Activated CD4-positive, CD25-positive, alpha-beta regulatory T cell treated with anti-CD3 and anti-CD28 coated beads, Interleukin-2, amount 50 U/mL, for 16 hours (primary cell): ENCODE data around the gene SERPINA5.
"Not testable (repeated sequence)": the region's sequence is repeated elsewhere in the genome, so short reads cannot be mapped to it uniquely, and the experiment has no call there.

Experiments used
- DNase-seq: peaks from one replicate; pipeline ENCODE4 v3.0.0-alpha.2; 2020; ENCODE audit warnings: low read depth, low spot score

SERPINA5 gene

DNA sequence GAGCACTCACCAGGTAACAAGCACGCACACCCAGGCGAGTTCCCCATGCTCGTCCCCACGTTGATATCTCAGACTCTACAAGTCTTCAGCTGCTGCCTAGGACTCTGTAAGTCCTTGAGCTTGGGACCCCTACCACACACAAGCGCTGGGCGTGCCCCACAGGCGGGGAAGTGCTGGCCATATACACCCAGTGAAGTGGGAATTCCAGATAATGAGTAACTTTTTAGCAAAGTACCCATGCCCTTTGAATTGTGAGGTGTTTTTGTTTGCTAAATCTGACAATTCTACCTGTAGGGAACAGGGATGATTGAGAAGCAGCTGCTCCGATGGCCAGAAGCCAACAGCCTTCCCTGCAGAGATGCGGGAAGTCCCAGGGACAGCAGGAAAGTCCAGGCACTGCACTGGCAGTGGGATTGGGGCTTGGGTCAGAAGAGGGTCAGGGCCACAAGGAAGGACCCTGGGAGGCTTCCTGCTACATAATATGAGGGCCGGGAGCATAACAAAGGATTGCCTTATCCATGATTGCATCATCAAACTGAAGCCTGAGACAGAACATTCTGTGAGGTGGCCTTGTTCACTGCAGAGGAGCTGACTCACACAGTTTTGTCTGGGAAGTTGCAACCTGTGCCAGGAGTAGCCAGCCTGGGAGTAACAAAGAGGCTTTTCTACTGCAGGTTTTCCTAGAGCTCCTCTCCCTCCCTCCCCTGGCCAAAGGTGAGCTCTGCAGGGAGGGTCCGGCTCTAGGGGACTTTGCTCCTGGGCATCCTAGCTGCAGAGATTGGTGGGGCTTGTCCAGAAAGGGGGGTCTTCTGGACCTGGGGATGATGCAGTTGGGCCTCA, 17.8 kb downstream of the SERPINA5 start:
- DNase-seq, result no peak

GRCh38 chr14:94599656-94600004, 18.4 kb downstream of the SERPINA5 start:
- DNase-seq, result no peak

DNA sequence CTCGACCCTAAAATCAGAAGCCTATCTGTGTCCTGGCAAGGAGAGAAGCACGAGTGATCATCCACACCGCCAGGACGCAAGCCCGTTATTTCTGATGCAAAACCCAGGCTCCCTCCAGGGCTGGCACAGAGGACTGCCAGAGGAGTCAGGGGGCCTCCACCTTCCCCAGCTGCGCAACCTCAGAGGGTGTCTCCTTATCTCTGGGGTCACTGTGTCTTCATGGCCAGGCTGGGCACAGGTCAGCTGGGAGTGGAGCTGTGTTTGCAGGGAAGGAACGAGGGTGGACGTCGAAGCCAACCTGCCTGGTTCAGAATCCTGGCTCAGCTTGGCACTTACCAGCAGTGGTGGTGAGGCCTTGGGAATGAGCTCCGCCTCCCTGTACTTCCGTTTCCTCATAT, 18.9 kb downstream of the SERPINA5 start:
- no peak for DNase-seq

DNA sequence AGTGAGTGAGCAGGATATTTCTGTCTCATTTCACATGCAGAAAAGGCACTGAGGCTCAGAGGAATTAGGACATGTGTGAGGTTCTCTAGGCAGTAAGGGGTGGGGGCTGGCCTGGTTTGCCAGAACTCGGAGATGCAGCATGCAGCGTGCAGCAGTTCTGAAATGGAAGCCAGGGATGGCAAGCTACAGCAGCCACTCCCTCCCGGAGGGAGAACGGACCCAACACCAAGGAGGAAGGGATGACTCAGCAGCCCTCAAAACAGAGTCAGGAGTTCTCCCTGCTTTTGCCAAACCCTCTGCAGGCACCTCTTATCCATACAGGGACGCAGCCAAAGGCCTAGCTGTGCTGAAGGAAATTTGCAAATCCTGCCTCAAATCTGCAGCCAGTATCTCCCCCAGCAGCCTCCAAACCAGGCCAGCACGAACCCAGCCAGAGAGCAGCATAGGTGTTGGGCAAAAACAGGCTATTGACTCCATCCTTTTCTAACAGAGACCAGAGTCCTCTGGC, 20.7 kb downstream of the SERPINA5 start:
- DNase-seq, result no peak

- DNase-seq, result no peak
Observed at GRCh38 chr14:94602722-94603121, 21.5 kb downstream of the SERPINA5 start.

DNA sequence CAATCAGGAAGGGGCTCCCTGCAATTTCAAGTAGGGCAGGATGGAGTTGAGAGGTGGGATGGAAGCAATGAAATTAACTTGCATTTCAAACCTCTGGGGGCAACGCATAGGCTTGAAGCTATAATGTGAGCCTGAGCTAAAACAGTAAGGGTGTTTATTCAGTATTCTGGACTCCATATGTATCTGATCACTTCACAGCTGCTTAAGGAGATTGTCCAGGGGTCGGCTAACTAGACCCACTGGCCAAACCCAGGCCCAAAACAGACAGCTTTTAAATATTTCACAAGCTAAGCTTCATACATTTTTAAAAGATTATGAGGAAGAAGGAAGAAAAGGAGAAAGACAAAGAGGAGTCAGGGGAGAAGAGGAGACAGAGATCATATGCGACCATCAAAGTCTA, 24.1 kb downstream of the SERPINA5 start:
- DNase-seq, result no peak

GRCh38 chr14:94608966-94609365, 27.7 kb downstream of the SERPINA5 start:
- not testable (repeated sequence) for DNase-seq

- no peak for DNase-seq
Observed at GRCh38 chr14:94611179-94611578, 30.0 kb downstream of the SERPINA5 start.

GRCh38 chr14:94612174-94612573, 30.9 kb downstream of the SERPINA5 start, which contains the start of gene SERPINA3:
Gene SERPINA3, plus strand, starts transcription at chr14:94612391. Its CDS starts 2,051 bp downstream, at chr14:94614442.
- DNase-seq, result no peak

DNA sequence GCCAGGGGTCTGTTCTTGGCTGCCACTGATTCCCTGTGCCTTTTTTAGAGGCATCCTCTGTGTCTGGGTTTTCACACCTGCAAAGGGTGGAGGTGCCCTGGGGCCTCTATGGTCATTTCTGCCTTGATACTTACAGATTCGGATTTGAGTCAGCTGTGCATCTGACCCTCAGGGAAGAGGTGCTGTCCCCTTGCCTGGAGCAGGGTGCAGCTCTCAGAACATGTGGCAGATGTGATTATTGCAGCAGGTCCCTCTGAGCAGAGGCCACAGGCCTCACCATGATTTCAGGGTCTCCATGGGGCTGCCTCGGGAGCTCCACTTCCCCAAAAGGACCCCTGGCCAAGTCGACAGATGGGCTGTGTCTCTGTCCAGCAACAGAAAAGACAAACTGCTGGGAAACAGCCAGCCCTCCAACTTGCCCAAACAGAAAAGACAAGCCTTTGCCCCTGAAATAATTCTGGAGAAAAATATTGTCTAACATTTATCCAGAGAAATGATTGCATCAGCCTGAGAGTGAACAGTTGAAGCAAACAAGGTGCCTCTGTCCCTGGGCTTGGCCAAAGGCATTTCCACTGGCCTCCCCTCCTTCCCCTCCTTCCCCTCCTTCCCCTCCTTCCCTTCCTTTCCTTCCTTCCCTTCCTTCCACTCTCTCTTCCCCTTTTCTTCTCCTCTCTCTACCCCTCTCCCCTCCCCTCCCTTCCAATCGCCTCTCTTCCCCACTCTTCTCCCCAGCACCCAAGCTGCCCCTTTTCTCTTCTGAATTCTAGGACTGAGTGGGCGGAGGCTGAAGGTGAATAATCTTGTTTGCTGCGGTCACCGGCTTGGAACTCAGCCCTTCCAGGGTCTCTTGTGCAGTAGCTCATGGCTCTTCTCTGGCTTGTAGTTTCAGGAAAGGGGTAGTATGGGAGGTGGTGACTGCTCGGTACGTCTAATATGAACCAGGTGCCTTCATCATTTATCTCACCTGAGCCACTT, 31.6 kb downstream of the SERPINA5 start:
- no peak for DNase-seq

DNA sequence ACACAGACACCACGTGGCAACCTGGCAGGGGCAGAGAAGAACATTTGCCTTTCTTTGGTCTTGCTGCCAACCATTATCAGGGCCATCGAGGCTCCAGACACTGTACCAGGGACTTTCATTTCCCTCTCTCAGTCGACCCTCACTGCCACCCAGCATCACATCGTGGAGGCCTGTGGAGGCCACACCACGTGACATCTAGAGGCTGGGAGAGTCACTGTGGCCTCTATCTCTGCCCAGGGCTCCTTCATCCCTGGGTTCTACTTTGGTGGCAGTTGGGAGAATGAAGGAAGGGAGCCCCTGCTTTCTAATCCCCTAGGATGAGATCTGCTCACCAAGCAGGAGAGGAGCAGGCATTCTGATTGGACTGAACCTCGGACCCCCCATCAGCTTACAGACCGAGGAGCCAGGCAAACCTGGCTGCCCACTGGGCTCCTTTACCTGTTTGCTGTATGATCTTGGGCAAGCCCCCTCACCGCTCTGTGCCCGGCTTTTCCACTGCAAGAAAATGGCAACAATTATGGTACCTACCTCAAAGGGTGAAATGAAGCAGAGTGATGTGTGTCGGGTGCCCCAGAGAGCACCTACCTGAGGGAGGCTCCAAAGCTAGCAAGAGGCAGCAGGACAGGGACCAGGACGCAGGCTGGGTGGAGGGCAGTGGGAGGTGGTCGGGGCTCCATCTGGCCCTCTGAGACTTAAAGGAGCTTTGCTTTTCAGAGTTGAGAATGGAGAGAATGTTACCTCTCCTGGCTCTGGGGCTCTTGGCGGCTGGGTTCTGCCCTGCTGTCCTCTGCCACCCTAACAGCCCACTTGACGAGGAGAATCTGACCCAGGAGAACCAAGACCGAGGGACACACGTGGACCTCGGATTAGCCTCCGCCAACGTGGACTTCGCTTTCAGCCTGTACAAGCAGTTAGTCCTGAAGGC, 32.8 kb downstream of the SERPINA5 start:
- no peak for DNase-seq

DNA sequence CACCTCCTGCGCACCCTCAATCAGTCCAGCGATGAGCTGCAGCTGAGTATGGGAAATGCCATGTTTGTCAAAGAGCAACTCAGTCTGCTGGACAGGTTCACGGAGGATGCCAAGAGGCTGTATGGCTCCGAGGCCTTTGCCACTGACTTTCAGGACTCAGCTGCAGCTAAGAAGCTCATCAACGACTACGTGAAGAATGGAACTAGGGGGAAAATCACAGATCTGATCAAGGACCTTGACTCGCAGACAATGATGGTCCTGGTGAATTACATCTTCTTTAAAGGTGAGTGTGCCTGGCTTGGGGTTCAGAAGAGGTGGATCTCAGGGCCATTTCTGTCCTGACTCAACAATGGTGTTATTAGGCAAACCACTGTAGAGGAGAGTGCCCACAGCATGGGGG, 33.6 kb downstream of the SERPINA5 start:
- no peak for DNase-seq

DNA sequence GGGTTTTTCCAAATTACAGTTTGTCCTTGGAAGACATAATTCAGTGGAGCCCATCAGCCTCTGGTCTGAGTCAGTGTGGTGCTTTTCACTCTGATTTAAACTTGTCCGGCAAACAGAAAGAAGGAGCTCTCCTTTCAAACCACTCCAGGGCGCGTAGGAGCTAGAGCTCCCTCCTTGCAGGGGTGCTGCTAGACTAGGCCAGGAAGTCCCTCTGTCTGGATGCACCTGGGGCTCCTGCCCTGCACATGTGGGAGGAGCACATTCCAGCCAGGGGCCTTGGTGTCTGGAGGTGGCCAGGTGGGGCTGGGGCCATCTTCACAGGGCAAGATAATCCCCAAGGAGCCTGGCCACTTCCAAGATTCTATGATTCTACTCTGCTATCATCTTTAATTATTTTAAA, 34.0 kb downstream of the SERPINA5 start:
- no peak for DNase-seq

- no peak for DNase-seq
Observed at GRCh38 chr14:94615823-94616570, 34.8 kb downstream of the SERPINA5 start.

- no peak for DNase-seq
Observed at GRCh38 chr14:94617366-94617941, 36.2 kb downstream of the SERPINA5 start.

DNA sequence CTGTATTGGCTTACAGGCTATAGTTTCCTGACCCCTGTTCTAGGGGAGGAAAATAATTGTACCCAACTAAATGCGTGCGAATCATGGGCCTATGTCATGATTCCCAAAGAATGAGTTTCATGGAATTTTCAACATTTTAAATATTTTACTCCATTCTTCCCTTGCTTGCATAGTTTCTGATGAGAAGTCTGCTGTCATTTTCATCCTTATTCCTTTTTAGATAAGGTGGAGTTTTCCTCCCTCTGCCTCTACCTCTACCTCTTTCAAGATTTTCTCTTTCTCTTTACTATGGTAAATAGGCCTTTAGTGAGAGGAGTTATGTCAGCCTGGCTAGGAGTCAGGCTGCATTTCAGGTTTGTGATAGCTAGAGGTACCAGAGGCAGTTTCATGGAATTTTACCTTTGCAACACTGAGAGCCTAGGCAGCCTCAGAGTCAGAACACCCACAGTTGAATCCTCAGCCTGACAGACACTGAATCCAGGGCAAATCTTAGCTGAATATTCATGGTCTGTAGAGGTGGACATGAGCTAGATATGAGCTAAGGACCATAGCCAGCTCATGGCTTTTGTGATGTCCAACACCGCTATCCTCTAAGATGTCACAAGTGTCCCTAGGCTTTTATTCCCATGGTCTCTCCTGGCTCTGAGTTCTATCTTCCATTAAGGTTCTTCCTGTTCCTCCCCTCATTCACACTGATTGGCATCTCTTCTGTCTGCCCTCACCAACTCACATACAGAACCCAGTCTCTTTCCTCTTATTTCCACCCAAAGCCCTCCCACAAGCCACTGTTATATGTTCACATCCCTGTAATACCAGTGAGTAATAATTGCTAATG, 37.0 kb downstream of the SERPINA5 start:
- DNase-seq, result no peak

- no peak for DNase-seq
Observed at GRCh38 chr14:94619297-94619696, 38.1 kb downstream of the SERPINA5 start.

GRCh38 chr14:94620597-94620996, 39.4 kb downstream of the SERPINA5 start:
- no peak for DNase-seq
